HepG2 (cell line): ENCODE data around the gene VWA7. TPM values are rescaled to one million over a fixed set of nuclear protein-coding genes. Genes with fewer than 3 reads are reported as not detected.

Experiments used
- ATAC-seq: fragments of 200-7000 bp; cut with Tn5 transposase; 3 replicates; pipeline ENCODE4 v1.9.1; 2020; ENCODE audit warnings: mild to moderate bottlenecking, moderate library complexity
- BruUV-seq: library from RNA; stranded (reverse); fragments of 400-500 nt; replicated peaks from 2 replicates; lab custom pipeline; 2021; lab: Mats Ljungman, UMichigan
- CTCF ChIA-PET: fragments of 300-600 bp; formaldehyde crosslinking; extraction: SDS; loops from one replicate; lab custom pipeline; 2021; ENCODE audit warnings: low total read pairs, inconsistent platforms, low intra/inter-chr PET ratio; lab: Yijun Ruan, JAX
- POLR2A ChIA-PET: fragments of 350-600 bp; sonication (Branson Sonifier 250); formaldehyde crosslinking; loops from one replicate; lab custom pipeline; 2020; ENCODE audit warnings: antibody characterized with exemption, inconsistent platforms; lab: Yijun Ruan, JAX
- DNase-seq: peaks from one replicate; pipeline ENCODE4 v3.0.0-alpha.2; 2015; ENCODE audit warnings: low spot score
- FAIRE-seq: peaks from 3 replicates; lab custom pipeline; 2011; peaks lifted over from hg19 to GRCh38; lab: Jason Lieb, UNC
- H2AFZ ChIP-seq: one replicate; pipeline ENCODE4 v1.6.1; 2011; ENCODE audit warnings: low read length, inconsistent platforms
- H3K27ac ChIP-seq: fragments of 300-600 bp; 3 replicates; pipeline ENCODE4 v1.8.0; 2011; ENCODE audit warnings: mixed run types, mild to moderate bottlenecking, mixed read lengths, low read length, inconsistent platforms; ENCODE audit not compliant: insufficient read depth; ENCODE audit errors: extremely low read length
- H3K27me3 ChIP-seq, 2 experiments: fragments of 200-600 bp in 1 of 2; 2 replicates in 1 of 2; 3 replicates in 1 of 2; pipeline versions ENCODE4 v1.6.0 to v1.8.0; 2011; ENCODE audit warnings: low read length in 2 of 2, mild to moderate bottlenecking in 2 of 2, moderate library complexity in 2 of 2, inconsistent platforms in 1 of 2; ENCODE audit not compliant: insufficient read depth in 2 of 2, control insufficient read depth in 1 of 2
- H3K36me3 ChIP-seq, 2 experiments: fragments of 200-600 bp in 1 of 2; replicated peaks in 1 of 2; 2 replicates in 1 of 2; 3 replicates in 1 of 2; pipeline versions ENCODE4 v1.5.1 to v1.8.0; 2011; ENCODE audit warnings: low read length in 2 of 2, inconsistent platforms in 1 of 2; ENCODE audit not compliant: insufficient read depth in 2 of 2, control insufficient read depth in 1 of 2
- H3K4me1 ChIP-seq: 2 replicates; pipeline ENCODE4 v1.5.1; 2012; ENCODE audit warnings: low read length, inconsistent platforms; ENCODE audit not compliant: insufficient read depth
- H3K4me2 ChIP-seq: 2 replicates; pipeline ENCODE4 v1.6.0; 2011; ENCODE audit warnings: low read depth, low read length, inconsistent platforms
- H3K4me3 ChIP-seq, 3 experiments: fragments of 200-600 bp in 1 of 3; sonication (generic), shearing (Covaris generic) in 1 of 3; replicated peaks in 1 of 3; 2 replicates each; pipeline ENCODE4 v1.5.1; 2011 to 2016; ENCODE audit warnings: low read length in 3 of 3, inconsistent platforms in 2 of 3, low read depth in 2 of 3, mild to moderate bottlenecking in 2 of 3, control low read depth in 1 of 3, mixed read lengths in 1 of 3; ENCODE audit not compliant: insufficient read depth in 1 of 3
- H3K79me2 ChIP-seq: one replicate; pipeline ENCODE4 v1.6.1; 2011; ENCODE audit warnings: low read length, inconsistent platforms; ENCODE audit not compliant: insufficient read depth
- H3K9ac ChIP-seq: 2 replicates; pipeline ENCODE4 v1.6.0; 2011; ENCODE audit warnings: mild to moderate bottlenecking, low read depth, low read length, inconsistent platforms; ENCODE audit not compliant: insufficient read depth
- H3K9me3 ChIP-seq: 2 replicates; pipeline ENCODE4 v1.5.1; 2012; ENCODE audit warnings: mild to moderate bottlenecking, low read length
- H4K20me1 ChIP-seq: 2 replicates; pipeline ENCODE4 v1.6.0; 2011; ENCODE audit warnings: inconsistent platforms, mild to moderate bottlenecking, low read length, moderate library complexity; ENCODE audit not compliant: insufficient read depth
- AGO1 ChIP-seq: fragments of 200-400 bp; formaldehyde crosslinking; IDR thresholded peaks from 2 replicates; pipeline ENCODE4 v1.6.1; 2017; ENCODE audit warnings: mild to moderate bottlenecking, low read depth, low read length, moderate library complexity; ENCODE audit not compliant: poor library complexity, severe bottlenecking
- GATAD2A ChIP-seq: IDR thresholded peaks from 2 replicates; pipeline ENCODE4 v1.6.1; 2016
- HDAC1 ChIP-seq: sonication (generic); formaldehyde crosslinking; IDR thresholded peaks from 2 replicates; pipeline ENCODE4 v1.5.1; 2020; ENCODE audit warnings: mild to moderate bottlenecking, missing genetic modification reagents
- IKZF4 ChIP-seq: sonication (generic); formaldehyde crosslinking; IDR thresholded peaks from 2 replicates; pipeline ENCODE4 v1.5.1; 2020; ENCODE audit warnings: borderline replicate concordance, mild to moderate bottlenecking, low read depth, missing genetic modification reagents; ENCODE audit errors: not compliant biosample characterization
- KAT7 ChIP-seq: IDR thresholded peaks from 2 replicates; pipeline ENCODE4 v1.6.1; 2018; ENCODE audit warnings: borderline replicate concordance, missing compliant biosample characterization
- KAT8 ChIP-seq: IDR thresholded peaks from 2 replicates; pipeline ENCODE4 v1.6.1; 2016; ENCODE audit warnings: missing genetic modification reagents, missing compliant biosample characterization
- KLF15 ChIP-seq: sonication (generic); formaldehyde crosslinking; IDR thresholded peaks from 2 replicates; pipeline ENCODE4 v1.8.1; 2023; ENCODE audit warnings: borderline replicate concordance, mild to moderate bottlenecking, inconsistent platforms, missing genetic modification reagents, mixed read lengths
- ONECUT2 ChIP-seq: sonication (generic); formaldehyde crosslinking; IDR thresholded peaks from 2 replicates; pipeline ENCODE4 v1.4.0; 2020; ENCODE audit warnings: missing genetic modification reagents
- POLR2G ChIP-seq: fragments of 200-400 bp; formaldehyde crosslinking; IDR thresholded peaks from 2 replicates; pipeline ENCODE4 v1.6.1; 2018; ENCODE audit warnings: mild to moderate bottlenecking, low read depth, low read length, moderate library complexity
- RARA ChIP-seq: IDR thresholded peaks from 2 replicates; pipeline ENCODE4 v1.6.1; 2016; ENCODE audit warnings: missing genetic modification reagents, missing compliant biosample characterization
- SIX4 ChIP-seq: sonication (generic); formaldehyde crosslinking; IDR thresholded peaks from 2 replicates; pipeline ENCODE4 v1.4.0; 2020; ENCODE audit warnings: missing genetic modification reagents
- SNRNP70 ChIP-seq: fragments of 200-400 bp; formaldehyde crosslinking; IDR thresholded peaks from 2 replicates; pipeline ENCODE4 v1.6.1; 2017; ENCODE audit warnings: mild to moderate bottlenecking, low read depth, low read length, moderate library complexity
- TSC22D2 ChIP-seq: sonication (generic); formaldehyde crosslinking; IDR thresholded peaks from 2 replicates; pipeline ENCODE4 v1.5.1; 2020; ENCODE audit warnings: missing genetic modification reagents, mild to moderate bottlenecking, borderline replicate concordance
- ZSCAN9 ChIP-seq: IDR thresholded peaks from 2 replicates; pipeline ENCODE4 v1.6.1; 2016; ENCODE audit warnings: borderline replicate concordance
- WGBS: methylation state at CpG from one replicate; pipeline ENCODE4 v1.1.6; 2017; ENCODE audit warnings: low lambda C conversion rate; 5-methylcytosine and 5-hydroxymethylcytosine counted together
- in situ Hi-C: cut with HindIII; loops from 2 replicates; pipeline ENCODE4 v1.10.0; 2017; ENCODE audit warnings: low pct_unique_long_range_greater_than_20kb; ENCODE audit not compliant: extremely low pct_ligation_motif_present
- intact Hi-C: fragments of 100-400 bp; cut with micrococcal nuclease; formaldehyde crosslinking; loops from one replicate; pipeline ENCODE4 v1.10.0; 2022; ENCODE audit not compliant: unreplicated experiment
- polyA plus RNA-seq, 8 experiments: library from polyadenylated mRNA; depleted of rRNA in 3 of 8; stranded (reverse) in 7 of 8; unstranded in 1 of 8; fragments of >200 nt; fragmentation: Illumina TruSeq in 4 of 8; extraction: Trizol in 4 of 8; gene quantifications; 2 replicates each; pipeline versions ENCODE4 v1.2.1 to v1.2.3, GENCODE V29; 2011 to 2016; ENCODE audit warnings: low read depth in 4 of 8, missing spikeins in 1 of 8, mixed read lengths in 1 of 8; ENCODE audit not compliant: insufficient read depth in 1 of 8
- total RNA-seq, 5 experiments: library from RNA; depleted of rRNA; stranded (reverse); fragments of >200 nt; fragmentation: Illumina TruSeq; extraction: Trizol; gene quantifications; 2 replicates each; pipeline ENCODE4 v1.2.3, GENCODE V29; 2016; ENCODE audit warnings: low read depth in 1 of 5
- TF ChIP-seq, protein P1 (sequence below): IDR thresholded peaks from 2 replicates; pipeline ENCODE4 v1.6.1; 2016; ENCODE audit warnings: missing compliant biosample characterization, missing genetic modification reagents, borderline replicate concordance
- TF ChIP-seq, protein P2 (sequence below): sonication (generic); formaldehyde crosslinking; IDR thresholded peaks from 2 replicates; pipeline ENCODE4 v1.5.1; 2020; ENCODE audit warnings: missing genetic modification reagents, mild to moderate bottlenecking, borderline replicate concordance
- TF ChIP-seq, protein P3 (sequence below): IDR thresholded peaks from 2 replicates; pipeline ENCODE4 v1.4.0; 2020; ENCODE audit warnings: mild to moderate bottlenecking, missing genetic modification reagents
- TF ChIP-seq, protein P4 (sequence below): IDR thresholded peaks from 2 replicates; pipeline ENCODE4 v1.6.1; 2016; ENCODE audit warnings: missing compliant biosample characterization, missing genetic modification reagents, borderline replicate concordance

Gene VWA7
- total and polyA plus RNA-seq, 2 of the 13 experiments (the other 11 are each of a cell fraction or from before 2014, with no cell fraction given), result 0.86 to 3.3 TPM

DNA sequence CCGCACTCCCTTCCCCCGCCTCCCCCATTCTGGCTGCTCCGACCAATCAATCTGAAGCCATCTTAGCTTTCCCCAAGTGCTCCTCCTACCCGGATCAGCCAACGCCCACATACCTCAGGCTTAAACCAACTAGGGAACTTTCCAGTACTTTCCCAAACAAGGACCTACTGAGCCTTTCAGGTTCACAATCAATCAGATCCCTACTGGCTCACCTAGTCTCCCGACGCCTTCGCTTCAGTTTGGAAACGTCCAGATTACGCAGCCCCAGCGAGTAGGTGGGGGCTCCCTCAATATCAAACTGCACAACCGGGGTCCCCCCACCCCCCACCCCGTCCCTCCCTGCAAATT, 37.5 kb upstream of the VWA7 start:
- Histone ChIP-seq H2AFZ (no peak overlapping the region), H3K9ac (peak overlapping the region; percentile 78), H3K4me2 (peak overlapping the region; percentile 87), H3K27me3 (no peaks in the 10 kb centered on the region), H3K79me2 (peaks cover 19% of the 10 kb centered on the region), H3K9me3 (no peaks in the 10 kb centered on the region), H3K36me3 (no peaks in the 10 kb centered on the region), H3K4me3 (peak overlapping the region; percentile 52 to 71 (median 54)), H4K20me1 (no peaks in the 10 kb centered on the region), H3K27ac (peak overlapping the region; percentile 95), H3K4me1 (peaks cover 29% of the 10 kb centered on the region)
- peak; percentile 34 for FAIRE-seq
- BruUV-seq, result no TSS peak
- WGBS, result 41% methylated on average over 13 of the region's 13 CpGs
- peak; percentile 96 for DNase-seq
- peak; percentile 54 for ATAC-seq
- intact Hi-C loops, result loop anchor here (2.0 kb wide), 1 partner anchor 20 kb away; the partner anchor contains the start of gene VARS1
- ChIA-PET POLR2A (interaction anchor here (0.6 to 3.6 kb wide), 35 partner anchors 8 to 273 kb away, joined by 3 to 102 read pairs (median 5); partner anchors contain the start of genes ABHD16A, APOM, BAG6 and C2), CTCF (no interaction called here)
- in situ Hi-C loops, result no loop called here
- TF ChIP-seq HDAC1 (CRISPR knock-in tag) (peak; percentile 43; the same call in 1 of the 2 replicates), TSC22D2 (CRISPR knock-in tag) (no peak), GATAD2A (CRISPR knock-in tag) (0 out of 2 replicates have a peak, but pooled peaks have one; percentile 12), ONECUT2 (CRISPR knock-in tag) (peak; percentile 35), ZSCAN9 (CRISPR knock-in tag) (peak; percentile 65; the same call in 1 of the 2 replicates), AGO1 (no peak), POLR2G (0 out of 2 replicates have a peak, but pooled peaks have one; percentile 3), SNRNP70 (no peak), KAT8 (CRISPR knock-in tag) (peak; percentile 27; the same call in 1 of the 2 replicates), KAT7 (CRISPR knock-in tag) (0 out of 2 replicates have a peak, but pooled peaks have one; percentile 10), RARA (CRISPR knock-in tag) (peak; percentile 11; the same call in 1 of the 2 replicates), SIX4 (CRISPR knock-in tag) (no peak), KLF15 (CRISPR knock-in tag) (0 out of 2 replicates have a peak, but pooled peaks have one; percentile 22), IKZF4 (CRISPR knock-in tag) (no peak)
- TF ChIP-seq, protein P1, sequence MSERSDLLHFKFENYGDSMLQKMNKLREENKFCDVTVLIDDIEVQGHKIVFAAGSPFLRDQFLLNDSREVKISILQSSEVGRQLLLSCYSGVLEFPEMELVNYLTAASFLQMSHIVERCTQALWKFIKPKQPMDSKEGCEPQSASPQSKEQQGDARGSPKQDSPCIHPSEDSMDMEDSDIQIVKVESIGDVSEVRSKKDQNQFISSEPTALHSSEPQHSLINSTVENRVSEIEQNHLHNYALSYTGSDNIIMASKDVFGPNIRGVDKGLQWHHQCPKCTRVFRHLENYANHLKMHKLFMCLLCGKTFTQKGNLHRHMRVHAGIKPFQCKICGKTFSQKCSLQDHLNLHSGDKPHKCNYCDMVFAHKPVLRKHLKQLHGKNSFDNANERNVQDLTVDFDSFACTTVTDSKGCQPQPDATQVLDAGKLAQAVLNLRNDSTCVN (CRISPR knock-in tag), result peak; percentile 33; the same call in 1 of the 2 replicates
- TF ChIP-seq, protein P2, sequence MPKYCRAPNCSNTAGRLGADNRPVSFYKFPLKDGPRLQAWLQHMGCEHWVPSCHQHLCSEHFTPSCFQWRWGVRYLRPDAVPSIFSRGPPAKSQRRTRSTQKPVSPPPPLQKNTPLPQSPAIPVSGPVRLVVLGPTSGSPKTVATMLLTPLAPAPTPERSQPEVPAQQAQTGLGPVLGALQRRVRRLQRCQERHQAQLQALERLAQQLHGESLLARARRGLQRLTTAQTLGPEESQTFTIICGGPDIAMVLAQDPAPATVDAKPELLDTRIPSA (CRISPR knock-in tag), result no peak
- TF ChIP-seq, protein P3, sequence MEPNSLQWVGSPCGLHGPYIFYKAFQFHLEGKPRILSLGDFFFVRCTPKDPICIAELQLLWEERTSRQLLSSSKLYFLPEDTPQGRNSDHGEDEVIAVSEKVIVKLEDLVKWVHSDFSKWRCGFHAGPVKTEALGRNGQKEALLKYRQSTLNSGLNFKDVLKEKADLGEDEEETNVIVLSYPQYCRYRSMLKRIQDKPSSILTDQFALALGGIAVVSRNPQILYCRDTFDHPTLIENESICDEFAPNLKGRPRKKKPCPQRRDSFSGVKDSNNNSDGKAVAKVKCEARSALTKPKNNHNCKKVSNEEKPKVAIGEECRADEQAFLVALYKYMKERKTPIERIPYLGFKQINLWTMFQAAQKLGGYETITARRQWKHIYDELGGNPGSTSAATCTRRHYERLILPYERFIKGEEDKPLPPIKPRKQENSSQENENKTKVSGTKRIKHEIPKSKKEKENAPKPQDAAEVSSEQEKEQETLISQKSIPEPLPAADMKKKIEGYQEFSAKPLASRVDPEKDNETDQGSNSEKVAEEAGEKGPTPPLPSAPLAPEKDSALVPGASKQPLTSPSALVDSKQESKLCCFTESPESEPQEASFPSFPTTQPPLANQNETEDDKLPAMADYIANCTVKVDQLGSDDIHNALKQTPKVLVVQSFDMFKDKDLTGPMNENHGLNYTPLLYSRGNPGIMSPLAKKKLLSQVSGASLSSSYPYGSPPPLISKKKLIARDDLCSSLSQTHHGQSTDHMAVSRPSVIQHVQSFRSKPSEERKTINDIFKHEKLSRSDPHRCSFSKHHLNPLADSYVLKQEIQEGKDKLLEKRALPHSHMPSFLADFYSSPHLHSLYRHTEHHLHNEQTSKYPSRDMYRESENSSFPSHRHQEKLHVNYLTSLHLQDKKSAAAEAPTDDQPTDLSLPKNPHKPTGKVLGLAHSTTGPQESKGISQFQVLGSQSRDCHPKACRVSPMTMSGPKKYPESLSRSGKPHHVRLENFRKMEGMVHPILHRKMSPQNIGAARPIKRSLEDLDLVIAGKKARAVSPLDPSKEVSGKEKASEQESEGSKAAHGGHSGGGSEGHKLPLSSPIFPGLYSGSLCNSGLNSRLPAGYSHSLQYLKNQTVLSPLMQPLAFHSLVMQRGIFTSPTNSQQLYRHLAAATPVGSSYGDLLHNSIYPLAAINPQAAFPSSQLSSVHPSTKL, result 0 out of 2 replicates have a peak, but pooled peaks have one; percentile 6
- TF ChIP-seq, protein P4, sequence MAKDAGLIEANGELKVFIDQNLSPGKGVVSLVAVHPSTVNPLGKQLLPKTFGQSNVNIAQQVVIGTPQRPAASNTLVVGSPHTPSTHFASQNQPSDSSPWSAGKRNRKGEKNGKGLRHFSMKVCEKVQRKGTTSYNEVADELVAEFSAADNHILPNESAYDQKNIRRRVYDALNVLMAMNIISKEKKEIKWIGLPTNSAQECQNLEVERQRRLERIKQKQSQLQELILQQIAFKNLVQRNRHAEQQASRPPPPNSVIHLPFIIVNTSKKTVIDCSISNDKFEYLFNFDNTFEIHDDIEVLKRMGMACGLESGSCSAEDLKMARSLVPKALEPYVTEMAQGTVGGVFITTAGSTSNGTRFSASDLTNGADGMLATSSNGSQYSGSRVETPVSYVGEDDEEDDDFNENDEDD (CRISPR knock-in tag), result peak; percentile 18; the same call in 1 of the 2 replicates
